ENCODE data around the gene PSME2. TPM values are rescaled to one million over a fixed set of nuclear protein-coding genes. Genes with fewer than 3 reads are reported as not detected.

PSME2 gene
- total RNA-seq, 1 donor, result 78.3 TPM

GRCh38 chr14:24139272-24139934 is 7.0 kb downstream of the PSME2 start:
- DNase-seq (ENCODE audit: low read depth), result no peak
- no peak for TF ChIP-seq CTCF (IDR thresholded peaks at IDR 0.05; ENCODE audit: insufficient read depth, low read length)
- peak overlapping the region; percentile 17 for H3K4me3 ChIP-seq (ENCODE audit: low read depth, low read length)

GRCh38 chr14:24138396-24139271 is 7.8 kb downstream of the PSME2 start:
- no peak for DNase-seq (ENCODE audit: low read depth)
- no peak overlapping the region for H3K4me3 ChIP-seq (ENCODE audit: low read depth, low read length)
- no peak for TF ChIP-seq CTCF (IDR thresholded peaks at IDR 0.05; ENCODE audit: insufficient read depth, low read length)

GRCh38 chr14:24137529-24138395 is 8.6 kb downstream of the PSME2 start:
- DNase-seq (ENCODE audit: low read depth), result no peak
- TF ChIP-seq CTCF (IDR thresholded peaks at IDR 0.05; ENCODE audit: insufficient read depth, low read length), result no peak
- H3K4me3 ChIP-seq (ENCODE audit: low read depth, low read length), result peak overlapping the region; percentile 17

- peak overlapping the region; percentile 87 for H3K4me3 ChIP-seq (ENCODE audit: low read depth, low read length)
- TF ChIP-seq CTCF (IDR thresholded peaks at IDR 0.05; ENCODE audit: insufficient read depth, low read length), result no peak
- DNase-seq (ENCODE audit: low read depth), result no peak
These were observed 9.5 kb downstream of the PSME2 start for GRCh38 chr14:24136684-24137528.

GRCh38 chr14:24135834-24136683 is 10.4 kb downstream of the PSME2 start, which contains the start of gene PSME1:
TSS of gene PSME1 (plus strand) at chr14:24136194. CDS start at chr14:24136263, 69 bp downstream.
- H3K4me3 ChIP-seq (ENCODE audit: low read depth, low read length), result peak within 1 kb of the TSS; percentile 87
- peak; percentile 77 for DNase-seq (ENCODE audit: low read depth)
- no peak for TF ChIP-seq CTCF (IDR thresholded peaks at IDR 0.05; ENCODE audit: insufficient read depth, low read length)

Data from fibroblast of the aortic adventitia (primary cell).